ENCODE results near the gene PDE3A.

GRCh38 chr12:20628999-20629398, 260.7 kb downstream of the PDE3A start:
- TF ChIP-seq CTCF (conservative IDR thresholded peaks at IDR 0.05) (no peak), ZFX (IDR thresholded peaks at IDR 0.05) (no peak)
